Body of pancreas (tissue), 4 donors: ENCODE data around the gene PGAM2.

Source experiments
- POLR2A ChIP-seq, 3 donors: fragments of 450-650 bp; IDR thresholded peaks; one replicate each; pipeline ENCODE4 v1.6.1; 2016; ENCODE audit warnings: antibody characterized with exemption in 3 of 3, mild to moderate bottlenecking in 2 of 3
- TF ChIP-seq, protein P1 (sequence below), 7 experiments: fragments of 450-650 bp in 4 of 7; fragments of 200-600 bp in 3 of 7; sonication (generic) in 3 of 7; IDR thresholded peaks; one replicate each; pipeline ENCODE4 v1.5.1; 2016 to 2019; ENCODE audit warnings: antibody characterized with exemption in 7 of 7

DNA sequence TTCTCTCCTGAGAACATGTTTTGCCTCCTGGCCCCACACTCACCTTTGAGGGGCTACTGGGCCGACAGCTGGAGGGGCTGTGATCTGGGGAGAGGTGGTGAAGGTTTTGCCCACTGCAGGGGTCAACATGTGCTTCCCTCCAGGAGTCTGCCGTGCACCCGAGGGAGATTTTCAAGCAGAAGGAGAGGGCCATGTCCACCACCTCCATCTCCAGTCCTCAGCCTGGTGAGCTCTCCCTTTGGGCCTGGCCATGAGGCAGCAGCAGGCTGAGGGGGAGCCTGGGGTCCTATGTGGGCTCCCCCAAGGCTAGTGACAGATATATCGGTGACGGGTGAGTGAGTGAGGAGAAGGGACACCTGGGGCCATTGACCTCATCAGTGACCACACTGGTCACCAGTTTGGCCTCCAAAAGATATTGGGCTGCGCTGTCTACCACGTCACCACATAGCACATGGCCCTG, 6.6 kb downstream of the PGAM2 start:
- no peak for TF ChIP-seq POLR2A (IDR thresholded peaks at IDR 0.05)
- TF ChIP-seq, protein P1, sequence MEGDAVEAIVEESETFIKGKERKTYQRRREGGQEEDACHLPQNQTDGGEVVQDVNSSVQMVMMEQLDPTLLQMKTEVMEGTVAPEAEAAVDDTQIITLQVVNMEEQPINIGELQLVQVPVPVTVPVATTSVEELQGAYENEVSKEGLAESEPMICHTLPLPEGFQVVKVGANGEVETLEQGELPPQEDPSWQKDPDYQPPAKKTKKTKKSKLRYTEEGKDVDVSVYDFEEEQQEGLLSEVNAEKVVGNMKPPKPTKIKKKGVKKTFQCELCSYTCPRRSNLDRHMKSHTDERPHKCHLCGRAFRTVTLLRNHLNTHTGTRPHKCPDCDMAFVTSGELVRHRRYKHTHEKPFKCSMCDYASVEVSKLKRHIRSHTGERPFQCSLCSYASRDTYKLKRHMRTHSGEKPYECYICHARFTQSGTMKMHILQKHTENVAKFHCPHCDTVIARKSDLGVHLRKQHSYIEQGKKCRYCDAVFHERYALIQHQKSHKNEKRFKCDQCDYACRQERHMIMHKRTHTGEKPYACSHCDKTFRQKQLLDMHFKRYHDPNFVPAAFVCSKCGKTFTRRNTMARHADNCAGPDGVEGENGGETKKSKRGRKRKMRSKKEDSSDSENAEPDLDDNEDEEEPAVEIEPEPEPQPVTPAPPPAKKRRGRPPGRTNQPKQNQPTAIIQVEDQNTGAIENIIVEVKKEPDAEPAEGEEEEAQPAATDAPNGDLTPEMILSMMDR (IDR thresholded peaks at IDR 0.05), result no peak
